Measurements from ENCODE around the gene GLYR1.
A peak's percentile ranks its signal among the peaks of the same experiment; 100 is the strongest.

GRCh38 chr16:4802659-4803287 lies 44.3 kb downstream of the GLYR1 start:
- TF ChIP-seq EZH2 (IDR thresholded peaks at IDR 0.05; ENCODE audit: low read depth) (no peak), CTCF (conservative IDR thresholded peaks at IDR 0.05) (0 out of 2 replicates have a peak, but pooled peaks have one; percentile 25)
